NT2/D1 (cell line): ENCODE data around the gene FBXO8.

Source experiments
- SUZ12 ChIP-seq: IDR thresholded peaks from 2 replicates; pipeline ENCODE4 v1.6.1; 2011; ENCODE audit not compliant: insufficient read length, insufficient read depth; ENCODE audit errors: extremely low read depth
- YY1 ChIP-seq: IDR thresholded peaks from 2 replicates; pipeline ENCODE4 v1.6.1; 2011; ENCODE audit not compliant: insufficient read length, insufficient read depth
- ZNF274 ChIP-seq: IDR thresholded peaks from 2 replicates; pipeline ENCODE4 v1.6.1; 2011; ENCODE audit warnings: mild to moderate bottlenecking, low read depth, low read length

GRCh38 chr4:174281901-174282300 lies 1.6 kb downstream of the FBXO8 start:
- no peak for TF ChIP-seq ZNF274
- no peak for TF ChIP-seq SUZ12
- no peak for TF ChIP-seq YY1
